ENCODE measurements around the gene THRA.

THRA gene

DNA sequence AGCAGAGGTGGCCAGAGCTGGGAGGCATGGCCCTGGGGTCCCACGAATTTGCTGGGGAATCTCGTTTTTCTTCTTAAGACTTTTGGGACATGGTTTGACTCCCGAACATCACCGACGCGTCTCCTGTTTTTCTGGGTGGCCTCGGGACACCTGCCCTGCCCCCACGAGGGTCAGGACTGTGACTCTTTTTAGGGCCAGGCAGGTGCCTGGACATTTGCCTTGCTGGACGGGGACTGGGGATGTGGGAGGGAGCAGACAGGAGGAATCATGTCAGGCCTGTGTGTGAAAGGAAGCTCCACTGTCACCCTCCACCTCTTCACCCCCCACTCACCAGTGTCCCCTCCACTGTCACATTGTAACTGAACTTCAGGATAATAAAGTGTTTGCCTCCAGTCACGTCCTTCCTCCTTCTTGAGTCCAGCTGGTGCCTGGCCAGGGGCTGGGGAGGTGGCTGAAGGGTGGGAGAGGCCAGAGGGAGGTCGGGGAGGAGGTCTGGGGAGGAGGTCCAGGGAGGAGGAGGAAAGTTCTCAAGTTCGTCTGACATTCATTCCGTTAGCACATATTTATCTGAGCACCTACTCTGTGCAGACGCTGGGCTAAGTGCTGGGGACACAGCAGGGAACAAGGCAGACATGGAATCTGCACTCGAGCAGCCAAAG, 45.2 kb upstream of the THRA start:
- Histone ChIP-seq H3K27me3 (replicated peaks) (no peaks in the 10 kb centered on the region), H3K27ac (no peak overlapping the region), H3K36me3 (replicated peaks) (peaks cover 7% of the 10 kb centered on the region), H3K4me3 (ENCODE audit: low read depth, low read length) (no peak overlapping the region)
- TF ChIP-seq, protein P1, sequence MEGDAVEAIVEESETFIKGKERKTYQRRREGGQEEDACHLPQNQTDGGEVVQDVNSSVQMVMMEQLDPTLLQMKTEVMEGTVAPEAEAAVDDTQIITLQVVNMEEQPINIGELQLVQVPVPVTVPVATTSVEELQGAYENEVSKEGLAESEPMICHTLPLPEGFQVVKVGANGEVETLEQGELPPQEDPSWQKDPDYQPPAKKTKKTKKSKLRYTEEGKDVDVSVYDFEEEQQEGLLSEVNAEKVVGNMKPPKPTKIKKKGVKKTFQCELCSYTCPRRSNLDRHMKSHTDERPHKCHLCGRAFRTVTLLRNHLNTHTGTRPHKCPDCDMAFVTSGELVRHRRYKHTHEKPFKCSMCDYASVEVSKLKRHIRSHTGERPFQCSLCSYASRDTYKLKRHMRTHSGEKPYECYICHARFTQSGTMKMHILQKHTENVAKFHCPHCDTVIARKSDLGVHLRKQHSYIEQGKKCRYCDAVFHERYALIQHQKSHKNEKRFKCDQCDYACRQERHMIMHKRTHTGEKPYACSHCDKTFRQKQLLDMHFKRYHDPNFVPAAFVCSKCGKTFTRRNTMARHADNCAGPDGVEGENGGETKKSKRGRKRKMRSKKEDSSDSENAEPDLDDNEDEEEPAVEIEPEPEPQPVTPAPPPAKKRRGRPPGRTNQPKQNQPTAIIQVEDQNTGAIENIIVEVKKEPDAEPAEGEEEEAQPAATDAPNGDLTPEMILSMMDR (IDR thresholded peaks at IDR 0.05; ENCODE audit: low read depth, low read length, missing control alignments): no peak
- in situ Hi-C loops (cut with HindIII; ENCODE audit: low pct_ligation_motif_present, low sequenced_read_pairs): no loop called here
- no peak for DNase-seq

DNA sequence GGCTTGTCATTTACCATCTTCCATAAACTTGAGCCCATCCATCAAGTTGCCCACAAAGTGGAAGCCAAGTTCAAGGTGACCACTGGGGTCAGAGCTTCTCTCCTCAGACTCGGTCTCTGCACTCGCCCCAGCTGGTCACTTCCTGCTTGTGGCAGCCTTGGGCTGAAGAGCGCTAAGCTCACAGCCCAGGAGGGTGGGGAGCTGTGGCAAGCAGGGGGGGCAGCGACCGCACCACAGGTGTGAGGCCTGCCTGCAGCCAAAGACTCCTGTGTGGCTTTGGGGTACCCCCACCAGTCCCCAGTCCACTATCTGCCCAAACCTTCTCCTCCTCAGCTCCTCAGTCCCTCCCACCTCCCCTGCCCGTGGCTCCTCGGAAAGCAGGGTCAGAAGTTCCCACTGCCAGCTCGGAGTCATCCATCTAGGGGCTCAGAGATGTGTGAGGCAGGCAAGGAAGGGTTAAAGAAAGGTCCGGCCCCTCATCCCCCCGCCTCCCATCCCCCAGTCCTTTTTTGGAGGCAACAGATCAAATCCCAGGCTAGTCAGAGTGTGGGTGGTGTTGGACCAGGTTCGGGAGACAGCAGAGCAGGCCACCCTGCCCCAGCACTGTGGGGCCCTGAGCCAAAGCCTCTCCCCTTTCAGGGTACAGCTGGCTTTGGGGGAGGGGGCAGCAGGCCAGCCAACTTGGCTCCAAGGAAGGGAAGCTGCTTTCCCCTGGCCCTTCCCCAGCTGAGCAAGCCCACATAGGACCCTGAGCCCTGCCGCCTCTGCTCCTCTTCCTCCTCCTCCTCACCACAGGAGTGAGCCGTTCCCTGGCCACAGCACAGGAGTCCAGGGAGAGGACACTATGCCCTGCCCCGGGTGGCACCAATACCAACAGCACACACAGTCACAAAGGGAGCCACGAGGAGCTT, 44.3 kb upstream of the THRA start:
- in situ Hi-C loops (cut with HindIII; ENCODE audit: low pct_ligation_motif_present, low sequenced_read_pairs): no loop called here
- Histone ChIP-seq H3K27ac (peak overlapping the region; percentile 29), H3K27me3 (replicated peaks) (no peaks in the 10 kb centered on the region), H3K4me3 (ENCODE audit: low read depth, low read length) (no peak overlapping the region), H3K36me3 (replicated peaks) (peaks cover 7% of the 10 kb centered on the region)
- TF ChIP-seq, protein P1 (IDR thresholded peaks at IDR 0.05; ENCODE audit: low read depth, low read length, missing control alignments): no peak
- no peak for DNase-seq

DNA sequence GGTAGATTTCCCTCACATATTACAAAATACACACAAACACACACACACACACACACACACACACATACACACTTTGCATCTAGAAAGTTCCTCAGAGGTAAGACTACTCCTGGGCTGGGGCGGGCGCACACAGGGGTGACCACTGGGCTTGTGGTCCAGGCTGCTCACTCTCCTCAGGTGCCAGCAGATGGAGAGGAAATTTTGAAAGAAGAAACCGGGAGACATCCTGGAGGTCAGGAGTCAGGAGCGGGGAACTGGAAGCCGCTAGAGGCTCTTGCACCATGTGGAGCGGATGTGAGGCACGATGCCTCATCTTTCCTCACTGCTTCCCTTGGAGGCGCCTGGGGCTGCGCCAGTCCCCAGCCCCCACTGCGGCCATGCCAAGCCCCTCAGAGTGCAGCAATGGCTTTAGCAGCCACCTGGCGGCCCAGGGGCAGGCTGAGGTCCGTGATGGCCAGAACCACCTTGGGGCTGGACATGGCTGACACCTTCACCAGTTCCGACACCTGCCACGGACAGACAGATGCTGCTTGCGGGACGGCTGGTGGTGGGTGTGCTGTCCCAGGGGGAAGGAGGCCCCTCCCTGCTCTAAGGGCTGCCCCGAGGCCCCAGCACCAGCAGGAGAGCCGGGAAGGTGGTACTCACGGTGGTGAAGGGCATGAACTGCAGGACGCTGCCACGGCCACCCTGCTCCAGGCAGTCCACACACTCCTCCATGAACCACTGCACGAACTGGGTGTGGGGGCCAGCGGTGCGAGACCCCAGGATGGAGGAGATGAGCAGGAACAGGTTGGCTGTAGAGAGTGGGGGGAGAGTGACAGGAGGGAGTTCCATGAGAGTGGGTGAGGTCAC, 43.4 kb upstream of the THRA start:
- Histone ChIP-seq H3K27me3 (replicated peaks) (no peaks in the 10 kb centered on the region), H3K36me3 (replicated peaks) (peaks cover 7% of the 10 kb centered on the region), H3K27ac (peak overlapping the region; percentile 29), H3K4me3 (ENCODE audit: low read depth, low read length) (no peak overlapping the region)
- TF ChIP-seq, protein P1 (IDR thresholded peaks at IDR 0.05; ENCODE audit: low read depth, low read length, missing control alignments): peak; percentile 19
- DNase-seq: peak; percentile 68
- in situ Hi-C loops (cut with HindIII; ENCODE audit: low pct_ligation_motif_present, low sequenced_read_pairs): no loop called here

DNA sequence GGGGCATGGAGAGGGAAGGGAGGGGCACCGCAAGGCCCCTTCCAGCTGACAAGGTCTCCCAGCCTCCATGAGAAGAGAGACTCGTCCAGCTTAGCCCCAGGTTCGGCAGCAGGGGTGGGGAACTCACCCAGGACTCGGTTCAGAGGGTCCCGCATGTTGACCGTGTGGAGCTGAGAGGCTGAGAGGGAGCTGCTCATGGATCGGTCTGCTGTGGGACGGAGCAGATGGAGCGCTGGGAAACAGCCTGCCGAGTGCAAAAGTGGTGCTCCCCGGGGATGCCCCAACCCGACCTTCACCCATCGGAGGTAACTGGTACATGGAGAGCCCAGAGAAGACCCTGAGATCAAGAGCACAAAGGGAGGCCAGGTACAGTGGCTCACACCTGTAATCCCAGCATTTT, 42.6 kb upstream of the THRA start:
- TF ChIP-seq, protein P1 (IDR thresholded peaks at IDR 0.05; ENCODE audit: low read depth, low read length, missing control alignments): no peak
- peaks cover 8% of the 10 kb centered on the region for H3K36me3 ChIP-seq (replicated peaks)
- no peak overlapping the region for H3K27ac ChIP-seq
- DNase-seq: no peak
- no peak overlapping the region for H3K4me3 ChIP-seq (ENCODE audit: low read depth, low read length)
- no peaks in the 10 kb centered on the region for H3K27me3 ChIP-seq (replicated peaks)
- in situ Hi-C loops (cut with HindIII; ENCODE audit: low pct_ligation_motif_present, low sequenced_read_pairs): no loop called here

DNA sequence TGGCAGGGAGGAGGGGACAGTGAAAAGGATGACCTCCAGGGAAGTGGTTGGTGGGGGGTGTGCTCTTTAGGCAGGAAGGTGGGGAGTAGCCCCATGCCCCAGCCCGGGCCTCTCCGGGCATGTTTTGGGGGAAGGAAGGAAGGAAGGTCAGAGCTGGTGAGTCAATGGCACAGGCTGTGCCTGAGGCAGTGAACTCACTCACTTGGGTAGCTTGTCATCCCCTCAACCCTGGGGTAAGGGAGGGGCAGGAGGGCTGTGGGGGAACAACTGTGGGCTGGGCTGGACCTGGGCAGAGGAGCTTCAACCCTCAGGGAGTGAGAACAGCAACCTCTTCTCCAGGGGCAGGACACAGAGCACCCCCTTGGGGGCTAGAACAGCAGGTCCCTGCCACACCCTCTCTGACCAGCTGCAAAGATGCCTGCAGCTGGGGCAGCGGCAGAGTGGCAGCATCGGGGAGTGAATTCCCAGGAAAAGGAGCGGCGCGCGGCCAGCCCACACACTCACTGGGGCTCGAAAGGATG, 41.3 kb upstream of the THRA start:
- no peak overlapping the region for H3K4me3 ChIP-seq (ENCODE audit: low read depth, low read length)
- TF ChIP-seq, protein P1 (IDR thresholded peaks at IDR 0.05; ENCODE audit: low read depth, low read length, missing control alignments): no peak
- no peaks in the 10 kb centered on the region for H3K27me3 ChIP-seq (replicated peaks)
- DNase-seq: no peak
- H3K27ac ChIP-seq: no peak overlapping the region
- in situ Hi-C loops (cut with HindIII; ENCODE audit: low pct_ligation_motif_present, low sequenced_read_pairs): no loop called here
- peaks cover 9% of the 10 kb centered on the region for H3K36me3 ChIP-seq (replicated peaks)
